Hematopoietic multipotent progenitor cell treated with erythropoietin and hydrocortisone succinate and interleukin-3 and kit ligand, for 15 days (in vitro differentiated cells): Measurements from ENCODE around the gene SHC4.
"Not testable (repeated sequence)": the region's sequence is repeated elsewhere in the genome, so short reads cannot be mapped to it uniquely, and the experiment has no call there.

Experiments used
- DNase-seq: peaks from one replicate; pipeline ENCODE4 v3.0.0-alpha.2; 2015; ENCODE audit warnings: low spot score

The SHC4 gene

DNA sequence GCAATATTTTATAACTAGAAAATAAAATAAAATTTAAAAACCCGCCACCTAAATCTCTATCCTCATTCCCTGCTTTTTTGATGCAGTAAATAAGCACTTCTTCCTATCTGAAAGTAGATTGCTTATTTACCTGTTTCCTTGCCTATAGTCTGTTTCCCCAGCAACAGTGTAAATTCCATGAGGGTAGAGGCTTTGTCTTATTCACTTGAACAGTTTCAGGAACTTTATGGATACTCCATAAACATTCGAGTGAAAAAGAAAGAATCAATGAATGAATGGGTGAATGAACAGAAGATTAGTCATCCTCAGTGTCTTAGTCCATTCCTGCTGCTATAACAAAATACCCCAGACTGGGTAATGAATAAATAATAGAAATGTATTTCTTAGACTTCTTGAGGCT, 41.7 kb downstream of the SHC4 start:
- DNase-seq = no peak

DNA sequence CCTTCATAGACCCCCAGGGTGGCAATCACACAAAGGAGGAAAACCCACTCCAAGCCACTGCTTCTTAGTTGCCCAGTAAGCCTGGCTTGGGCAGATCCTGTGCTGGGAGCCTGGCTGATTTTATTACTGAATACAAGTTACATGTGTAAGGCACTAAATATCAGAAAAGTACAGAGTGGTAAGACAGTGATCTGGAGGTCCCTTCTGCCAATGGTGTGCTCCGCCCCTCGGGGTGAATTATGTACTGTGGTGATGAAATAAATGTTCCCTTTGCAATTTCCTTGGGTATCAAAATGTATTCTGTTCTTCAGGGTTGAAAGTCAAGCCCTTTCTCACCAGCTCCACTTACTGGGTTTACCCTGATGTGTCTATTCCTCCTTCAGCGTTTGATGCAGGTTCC, 47.0 kb downstream of the SHC4 start:
- DNase-seq = no peak

DNA sequence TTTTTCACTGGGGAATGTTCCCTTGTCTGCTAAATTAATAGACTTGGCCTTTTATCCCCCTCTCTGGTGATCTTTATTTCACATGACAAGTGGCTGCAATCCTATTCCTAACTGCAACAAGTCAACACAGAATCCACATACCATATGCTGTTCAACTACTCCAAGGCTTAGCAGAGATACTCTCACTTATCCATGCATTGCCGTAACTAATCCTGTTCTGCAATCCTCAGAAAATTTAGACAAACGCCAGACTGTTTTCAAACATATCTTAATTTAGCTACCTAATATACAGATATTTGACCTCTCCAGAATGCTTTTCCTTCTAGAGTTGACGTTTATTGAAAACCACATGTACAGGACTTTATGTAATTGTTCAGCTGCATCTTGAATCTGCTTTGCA, 47.9 kb downstream of the SHC4 start:
- DNase-seq = no peak

DNA sequence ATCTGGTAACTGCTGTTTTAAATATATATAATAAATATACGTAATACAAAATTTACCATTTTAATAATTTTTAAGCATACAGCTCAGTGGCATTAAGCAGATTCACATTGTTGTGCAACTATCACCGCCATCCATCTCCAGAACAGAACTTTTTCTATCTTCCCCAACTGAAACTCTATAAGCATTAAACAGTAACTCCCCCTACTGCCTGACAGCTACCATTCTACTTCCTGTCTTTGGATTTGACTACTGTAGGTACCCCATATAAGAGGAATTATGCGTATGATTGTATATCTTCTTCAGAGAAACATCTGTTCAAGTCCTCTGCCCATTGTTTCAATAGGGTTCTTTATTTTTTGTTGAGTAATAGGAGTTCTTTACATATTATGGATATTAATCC, 49.0 kb downstream of the SHC4 start:
- DNase-seq = no peak

DNA sequence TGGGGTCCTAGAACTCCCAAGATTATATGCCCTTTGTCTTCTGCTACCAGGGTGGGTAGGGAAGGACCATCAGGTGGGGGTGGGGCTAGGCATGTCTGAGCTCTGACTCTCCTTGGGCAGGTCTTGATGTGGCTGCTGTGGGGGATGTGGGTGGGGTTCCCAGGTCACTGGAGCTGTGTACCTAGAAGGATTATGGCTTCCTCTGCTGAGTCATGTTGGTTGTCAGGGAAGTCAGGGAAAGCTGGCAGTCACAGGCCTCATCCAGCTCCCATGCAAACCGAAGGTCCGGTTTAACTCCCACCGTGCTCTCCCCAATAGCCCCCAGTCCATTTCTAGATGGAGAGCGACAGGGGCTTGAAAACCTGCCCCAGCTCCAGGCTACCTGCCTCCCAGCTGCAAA, 50.6 kb downstream of the SHC4 start:
- no peak for DNase-seq

DNA sequence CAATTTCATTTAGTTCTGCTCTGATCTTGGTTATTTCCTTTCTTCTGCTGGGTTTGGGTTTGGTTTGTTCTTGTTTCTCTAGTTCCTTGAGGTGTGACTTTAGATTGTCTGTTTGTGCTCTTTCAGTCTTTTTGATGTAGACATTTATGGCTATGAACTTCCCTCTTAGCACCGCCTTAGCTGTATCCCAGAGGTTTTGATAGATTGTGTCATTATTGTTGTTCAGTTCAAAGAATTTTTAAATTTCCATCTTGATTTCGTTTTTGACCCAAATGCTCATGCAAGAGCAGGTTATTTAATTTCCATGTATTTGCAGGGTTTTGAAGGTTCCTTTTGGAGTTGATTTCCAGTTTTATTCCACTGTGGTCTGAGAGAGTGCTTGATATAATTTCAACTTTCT, 53.2 kb downstream of the SHC4 start:
- DNase-seq = not testable (repeated sequence)

DNA sequence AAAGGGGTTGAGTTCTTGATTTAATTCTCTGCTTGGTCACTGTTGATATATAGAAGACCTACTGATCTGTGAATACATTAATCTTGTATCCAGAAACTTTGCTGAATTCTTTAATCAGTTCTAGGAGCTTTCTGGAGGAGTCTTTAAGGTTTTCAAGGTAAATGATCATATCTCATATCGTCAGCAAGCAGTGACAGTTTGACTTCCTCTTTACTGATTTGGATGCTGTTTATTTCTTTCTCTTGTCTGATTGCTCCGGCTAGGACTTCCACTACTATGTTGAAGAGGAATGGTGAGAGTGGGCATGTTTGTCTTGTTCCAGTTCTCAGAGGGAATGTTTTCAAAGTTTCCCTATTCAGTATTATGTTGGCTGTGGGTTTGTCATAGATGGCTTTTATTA, 54.4 kb downstream of the SHC4 start:
- DNase-seq = not testable (repeated sequence)

DNA sequence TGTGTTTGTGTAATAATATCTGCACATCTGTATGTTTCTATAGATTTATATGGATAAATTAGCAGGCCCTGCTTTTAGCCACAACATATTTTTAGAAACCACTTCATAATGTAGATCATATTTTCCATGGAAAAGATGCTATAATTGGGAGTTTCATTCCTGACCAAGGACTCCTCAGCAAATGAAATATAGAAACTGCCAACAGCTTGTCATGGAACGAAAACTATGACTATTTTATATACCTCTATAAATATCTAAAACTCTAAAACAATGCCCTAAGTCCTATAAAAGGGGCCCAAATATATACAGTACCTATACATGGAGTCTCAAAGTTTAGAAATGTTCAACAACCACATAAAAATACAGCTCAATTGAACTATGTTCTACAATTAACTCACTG, 57.9 kb downstream of the SHC4 start:
- DNase-seq = no peak

DNA sequence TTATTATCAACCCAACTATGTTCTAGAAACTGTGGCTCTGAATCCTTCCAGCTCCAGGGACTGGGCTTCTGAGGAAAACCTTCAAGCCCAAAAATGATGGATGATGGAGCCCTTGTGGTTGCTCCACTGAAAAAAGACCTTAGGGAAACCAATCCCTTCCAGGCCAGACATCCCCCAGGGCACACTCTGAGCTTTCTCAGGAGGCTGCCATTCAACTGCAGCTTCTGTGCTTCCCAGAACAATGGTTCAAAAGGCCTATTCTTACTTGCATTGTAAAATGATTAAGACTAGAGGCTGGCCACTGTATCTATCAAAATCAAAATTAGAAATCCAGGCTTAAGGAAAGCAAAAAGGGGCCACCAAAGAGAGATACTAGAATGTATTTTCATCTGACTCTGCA, 58.5 kb downstream of the SHC4 start:
- DNase-seq = no peak

DNA sequence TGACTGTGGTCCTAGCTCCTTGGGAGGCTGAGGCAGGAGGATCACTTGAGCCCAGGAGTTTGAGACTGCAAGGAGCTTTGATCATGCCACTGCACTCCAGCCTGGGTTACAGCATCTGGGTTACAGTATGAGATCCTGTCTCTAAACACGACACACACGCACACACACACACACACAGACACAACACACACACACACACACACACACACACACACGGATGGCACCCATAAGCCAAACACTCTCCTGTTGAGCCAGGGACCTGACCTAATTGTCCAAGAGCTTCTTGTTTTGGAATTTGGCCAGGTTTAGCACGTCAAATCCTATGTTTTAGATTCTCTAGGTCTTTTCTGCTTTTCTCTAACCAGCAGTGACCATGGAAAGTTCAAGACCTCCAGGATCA, 59.0 kb downstream of the SHC4 start:
- DNase-seq = no peak

DNA sequence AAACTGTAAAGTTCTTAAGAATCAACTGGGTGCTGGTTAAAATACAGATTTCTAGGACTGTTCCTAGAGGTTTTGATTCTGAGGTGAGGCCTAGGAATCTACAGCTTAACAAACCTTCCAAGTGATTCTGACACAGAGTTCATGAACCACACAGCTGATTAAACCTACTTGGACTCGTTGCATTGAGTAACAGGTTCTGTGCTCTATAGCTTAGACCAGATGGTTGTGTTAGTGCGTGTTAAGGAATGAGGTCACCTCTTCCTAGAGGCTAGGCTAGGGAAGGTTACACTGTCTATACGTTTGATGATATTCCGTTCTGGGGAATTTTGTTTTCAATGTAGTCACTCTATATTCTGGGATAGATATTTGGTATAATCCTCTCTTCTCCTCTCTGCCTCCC, 63.9 kb downstream of the SHC4 start:
- no peak for DNase-seq

DNA sequence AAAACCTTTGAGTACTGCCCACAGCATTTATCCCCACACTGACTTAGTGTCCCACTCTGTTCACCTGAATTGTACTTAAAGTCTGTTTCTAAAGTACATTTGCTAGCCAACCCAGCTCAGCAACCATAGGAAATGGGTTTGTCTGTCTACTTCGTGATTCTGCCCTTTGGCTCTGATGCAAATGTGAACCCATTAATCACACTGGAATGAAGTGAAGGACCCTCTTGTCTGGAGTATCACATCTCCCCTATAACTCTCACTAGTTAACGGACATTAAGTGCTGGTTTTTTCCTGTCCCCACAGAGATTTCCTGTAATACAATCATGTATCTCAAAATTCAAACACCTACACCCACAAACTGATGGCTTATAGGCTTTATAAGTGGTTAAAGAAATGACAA, 65.3 kb downstream of the SHC4 start:
- DNase-seq = no peak

DNA sequence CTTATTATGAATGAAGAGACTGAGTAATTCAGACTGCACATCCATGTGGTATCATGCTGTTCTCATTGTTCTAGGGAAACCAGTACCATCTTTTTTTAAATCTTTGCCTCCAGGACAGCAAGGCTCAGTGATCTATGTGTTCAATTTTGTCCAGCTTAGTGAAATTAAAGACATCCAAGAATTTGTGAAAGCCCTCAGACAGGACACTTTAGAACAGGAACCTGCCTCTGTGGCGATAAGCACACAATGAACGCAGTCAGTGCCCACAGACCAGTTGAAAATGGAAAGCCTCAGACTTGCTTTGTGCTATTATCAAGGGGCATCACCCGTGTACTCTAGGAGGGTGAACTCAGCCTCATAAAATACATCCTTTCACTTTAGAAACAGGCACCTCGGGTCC, 65.7 kb downstream of the SHC4 start:
- no peak for DNase-seq

DNA sequence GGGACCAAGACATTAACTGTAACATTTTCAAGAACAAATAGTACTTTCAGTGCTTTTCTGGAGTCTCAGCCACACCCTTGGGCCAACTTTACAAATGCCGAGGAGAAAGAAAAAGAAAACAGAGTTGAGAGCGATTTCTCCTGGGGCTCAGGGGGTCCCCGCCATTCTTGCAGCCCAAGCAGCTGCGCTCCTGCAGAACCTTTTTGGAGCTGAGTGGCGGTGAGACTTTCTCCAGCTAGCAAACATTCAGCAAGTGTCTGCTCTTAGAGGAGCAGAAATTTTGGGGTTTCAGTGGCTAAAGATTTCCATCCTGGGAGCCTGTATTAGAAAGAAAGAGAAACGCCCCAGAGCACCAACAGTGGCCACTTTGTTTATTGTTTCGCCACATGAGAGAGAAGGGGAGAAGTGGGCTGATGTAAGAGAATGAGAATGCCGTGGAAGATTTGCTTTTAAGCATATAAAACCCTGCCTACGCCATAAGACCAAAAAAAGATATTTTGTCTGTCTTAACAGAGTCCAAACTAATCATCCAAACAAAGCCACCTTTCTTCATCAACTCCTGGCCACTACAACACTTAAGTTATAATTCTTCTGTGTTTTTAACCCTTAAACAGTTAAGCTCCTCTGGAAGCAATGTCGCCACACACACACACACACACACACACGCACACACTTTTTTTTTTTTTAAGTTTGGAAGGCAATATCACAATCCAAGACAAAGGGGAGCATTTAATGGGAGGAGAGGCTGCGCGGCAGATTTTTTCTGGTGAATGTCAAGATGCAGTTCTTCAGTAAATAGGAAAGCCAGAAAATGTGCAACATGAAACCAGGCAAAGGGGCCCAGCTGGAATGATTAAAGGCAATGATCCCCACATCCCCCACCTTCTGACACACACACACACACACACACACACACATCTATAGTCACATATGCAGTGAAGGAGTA, 66.6 kb downstream of the SHC4 start:
- no peak for DNase-seq

DNA sequence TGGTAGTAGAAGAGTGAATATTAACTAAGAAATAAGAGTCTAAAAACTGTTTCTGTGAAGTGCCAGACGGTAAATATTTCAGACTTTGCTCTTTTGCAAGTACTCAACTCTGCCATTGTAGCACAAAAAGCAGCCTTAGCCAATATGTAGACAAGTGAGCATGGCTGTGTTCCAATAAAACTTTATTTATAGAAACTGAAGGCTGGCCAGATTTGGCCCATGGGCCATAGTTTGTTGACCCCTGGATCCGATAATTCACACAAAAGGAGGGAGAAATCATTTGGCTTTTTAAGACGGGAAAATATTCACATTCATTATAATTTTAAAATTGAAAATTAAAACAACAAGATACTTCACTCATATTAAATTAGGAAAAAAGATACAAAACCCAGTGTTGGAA, 70.4 kb downstream of the SHC4 start:
- no peak for DNase-seq

DNA sequence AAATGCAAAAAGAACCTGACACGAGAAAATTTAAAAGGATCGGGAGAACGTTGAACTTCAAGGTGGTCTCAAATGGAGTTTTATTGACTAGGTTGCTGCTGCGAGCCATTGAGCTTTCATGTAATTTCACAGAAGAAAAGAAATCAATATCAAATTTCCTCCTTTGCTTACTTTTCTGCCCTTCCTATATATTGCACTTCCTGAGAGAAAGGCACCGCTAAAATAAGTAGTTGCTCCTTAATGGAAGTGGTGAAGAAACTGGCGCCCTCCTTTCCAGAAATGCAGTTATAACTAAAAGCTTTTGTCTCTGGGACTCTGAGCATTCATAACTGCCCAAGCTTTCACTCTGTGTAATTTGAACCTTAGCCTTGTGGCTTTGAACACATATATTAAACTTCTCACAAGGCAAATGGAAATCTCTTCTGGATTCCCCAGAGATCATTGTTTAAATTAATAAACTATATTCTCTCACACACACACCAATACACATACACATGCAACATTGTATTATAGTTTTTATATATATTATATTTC, 72.4 kb downstream of the SHC4 start:
- no peak for DNase-seq

DNA sequence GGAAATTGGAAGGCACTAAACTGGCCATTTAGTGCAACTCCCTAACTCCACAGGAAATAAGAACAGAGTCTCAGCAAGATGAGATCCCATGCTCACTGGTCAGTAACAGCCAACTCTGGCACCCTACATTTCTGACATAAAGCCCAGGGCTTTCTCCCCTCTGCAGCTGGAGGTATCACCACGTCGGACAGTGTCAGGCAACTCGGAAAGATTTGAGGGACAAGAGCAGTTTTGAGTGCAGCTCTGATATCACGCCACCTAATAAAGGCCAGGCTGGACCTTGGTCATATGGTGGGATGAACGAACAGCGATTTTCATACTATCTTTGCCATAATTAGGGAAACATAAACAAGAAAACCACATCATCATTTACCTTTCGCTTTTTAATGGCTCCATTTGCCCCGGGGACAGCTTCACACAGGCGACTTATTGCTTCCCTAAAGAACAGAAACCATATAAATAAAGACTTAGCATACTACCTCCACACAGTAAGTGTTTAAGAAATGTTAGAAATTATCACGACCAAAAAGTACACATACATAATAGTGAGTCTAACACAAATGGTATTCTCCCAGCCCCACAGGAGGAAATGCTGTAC, 73.2 kb downstream of the SHC4 start:
- no peak for DNase-seq

DNA sequence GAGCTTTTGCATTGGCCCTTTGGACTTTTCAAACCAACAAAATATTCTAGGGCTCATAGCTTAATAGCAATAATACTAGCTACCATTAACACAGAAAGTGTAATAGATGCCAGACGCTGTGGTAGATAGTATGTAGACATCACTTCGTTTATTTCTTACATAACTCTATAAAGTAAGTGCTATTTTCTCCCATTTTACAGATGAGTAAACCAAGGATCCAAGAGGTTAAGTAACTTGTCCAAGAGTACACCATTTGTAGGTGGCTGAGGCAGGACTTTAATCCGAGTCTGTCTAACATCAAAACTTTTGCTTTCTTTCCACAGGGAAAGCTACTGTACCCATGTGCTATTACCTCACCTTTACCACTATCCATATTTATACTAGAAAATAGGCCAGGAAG, 73.8 kb downstream of the SHC4 start:
- no peak for DNase-seq

DNA sequence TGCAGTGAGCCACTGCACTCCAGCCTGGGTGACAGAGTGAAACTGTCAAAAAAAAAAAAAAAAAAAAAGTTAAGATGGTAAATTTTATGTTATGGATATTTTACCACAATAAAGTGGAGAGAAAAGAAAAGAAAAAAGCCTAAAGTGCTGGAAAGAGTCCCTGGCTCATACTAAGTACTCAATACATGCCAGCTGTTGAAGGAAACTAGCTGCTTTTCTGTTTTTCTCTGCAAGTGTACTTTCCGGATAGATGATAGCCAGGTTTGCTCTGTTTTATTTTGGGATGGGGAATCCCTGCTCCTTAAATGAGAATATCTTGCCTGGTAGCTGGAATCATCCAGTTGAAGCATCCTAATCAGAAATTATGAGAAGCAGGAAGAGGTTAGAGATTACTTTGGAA, 74.9 kb downstream of the SHC4 start:
- DNase-seq = no peak

DNA sequence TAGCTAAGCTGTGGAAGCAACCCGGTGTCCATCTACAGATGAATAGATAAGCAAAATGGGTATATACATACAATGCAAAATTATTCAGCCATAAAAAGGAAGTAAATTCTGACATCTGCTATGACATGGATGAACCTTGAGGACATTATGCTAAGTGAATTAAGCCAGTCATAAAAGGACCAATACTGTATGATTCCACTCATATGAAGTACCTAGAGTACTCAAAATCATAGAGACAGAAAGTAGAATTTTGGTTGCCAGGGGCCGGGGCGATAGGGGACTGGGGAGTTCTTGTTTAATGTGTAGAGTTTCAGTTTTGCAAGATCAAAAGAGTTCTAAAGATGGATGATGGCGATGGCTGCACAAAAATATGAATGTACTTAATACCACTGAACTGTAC, 75.5 kb downstream of the SHC4 start:
- DNase-seq = no peak

DNA sequence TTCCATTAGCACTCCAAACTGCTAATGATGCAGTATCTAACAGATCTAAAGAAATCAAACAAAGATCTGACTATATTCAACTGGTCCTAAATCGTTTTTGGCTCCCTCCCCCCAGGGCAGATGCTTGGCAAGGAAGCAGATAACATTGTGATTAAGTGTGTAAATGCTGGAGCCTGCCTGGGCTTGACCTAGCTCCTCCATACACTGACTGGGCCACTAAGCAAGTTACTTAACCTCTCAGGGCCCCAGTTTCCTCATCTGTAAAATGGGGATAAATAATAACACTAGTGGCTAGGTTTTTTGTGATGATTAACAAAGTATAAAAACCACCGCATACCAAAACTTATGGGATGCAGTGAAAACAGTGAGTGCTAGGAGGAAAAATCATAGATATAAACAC, 76.6 kb downstream of the SHC4 start:
- DNase-seq = no peak

DNA sequence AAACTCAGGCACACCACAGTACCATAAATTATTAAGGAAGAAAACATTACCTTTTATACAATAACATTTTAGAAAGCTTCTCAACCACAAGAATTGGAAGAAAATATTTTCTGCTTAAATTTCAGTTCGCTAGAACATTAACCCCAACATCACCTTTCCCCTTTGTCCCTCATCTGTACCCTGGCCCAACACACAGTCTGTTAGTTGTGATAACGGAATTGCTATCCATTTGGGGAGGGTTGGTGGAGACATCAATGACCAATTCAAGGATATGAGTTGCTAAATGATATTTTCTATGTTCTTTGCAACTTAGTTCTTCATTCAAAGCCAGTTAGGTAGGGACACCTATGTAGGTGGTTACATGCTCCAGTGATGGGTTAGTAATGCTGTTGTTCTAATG, 80.0 kb downstream of the SHC4 start:
- no peak for DNase-seq

DNA sequence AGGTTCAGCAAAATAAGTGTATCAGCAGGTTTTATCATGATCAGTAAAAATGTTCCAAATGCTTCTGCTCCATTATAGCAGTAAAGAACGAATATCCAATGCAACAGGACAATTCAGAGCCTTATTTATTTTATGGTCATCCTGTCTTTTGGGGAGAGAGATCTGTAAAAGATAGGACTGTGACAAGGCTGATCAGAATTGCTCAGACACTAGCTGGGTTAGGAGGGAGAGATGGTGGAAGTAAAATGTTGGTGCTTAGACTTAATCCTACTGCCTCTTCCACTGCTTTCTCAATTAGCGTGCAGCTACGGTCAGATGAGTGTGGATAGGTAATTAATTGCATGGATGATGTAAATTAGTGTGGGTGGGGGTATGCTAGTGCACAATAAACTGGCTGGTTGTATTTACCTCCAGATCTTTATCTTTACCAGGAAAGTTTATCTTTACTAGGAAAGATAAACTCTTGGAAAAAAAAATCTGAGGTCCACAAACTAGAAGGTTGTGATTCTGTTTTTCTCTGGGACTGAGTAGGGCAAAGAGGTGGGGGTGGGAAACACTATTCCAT, 83.6 kb downstream of the SHC4 start:
- no peak for DNase-seq
